OCI-M1 (cell line): ENCODE measurements around the gene REG3G.

Experiments used
- DNase-seq: peaks from one replicate; lab custom pipeline; 2025; lab: John Stamatoyannopoulos, UW

REG3G gene

DNA sequence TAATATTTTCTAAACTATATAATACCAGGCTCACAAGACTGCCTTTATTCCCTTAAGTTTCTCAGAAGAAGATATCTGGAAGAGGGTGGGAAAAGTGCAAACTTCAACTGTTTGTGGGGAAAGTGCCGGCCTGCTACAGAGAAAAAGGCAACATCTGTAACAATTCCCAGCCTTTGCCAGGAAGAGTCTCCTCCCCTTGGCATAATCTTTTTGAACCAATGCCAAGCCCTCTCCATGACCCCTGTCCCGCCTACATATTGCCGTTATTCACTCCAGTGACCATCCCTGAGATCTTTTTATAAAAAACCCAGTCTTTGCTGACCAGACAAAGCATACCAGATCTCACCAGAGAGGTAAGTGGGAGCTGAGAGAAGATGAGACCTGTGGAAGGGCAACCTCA, at the start of gene REG3G:
REG3G (plus strand) TSS at position 282 of the 400 bp plus-strand sequence. CDS start 392 bp downstream, outside the sequence.
- no peak for DNase-seq

DNA sequence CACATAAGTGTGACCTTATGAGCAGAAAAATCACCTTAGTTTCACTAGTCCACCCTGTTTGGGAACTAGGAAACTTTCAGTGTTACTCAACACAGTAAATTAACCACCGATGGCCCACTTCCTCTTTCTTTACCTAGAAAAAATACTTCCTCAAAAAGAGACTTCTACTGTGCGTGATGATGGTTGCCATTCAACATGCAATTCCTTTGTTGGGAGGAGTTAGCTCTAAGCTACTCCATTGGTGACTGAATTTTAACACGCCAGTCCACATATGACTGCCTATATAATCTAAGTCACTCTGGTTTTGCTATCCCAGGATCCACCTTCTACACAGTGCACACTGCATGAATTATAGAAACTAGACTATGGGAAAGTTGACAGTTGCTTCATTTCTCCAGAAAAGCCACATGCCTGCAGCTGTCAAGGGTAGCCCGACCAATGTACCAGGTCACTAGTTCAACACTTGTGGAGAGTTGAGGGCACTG, 47.8 kb upstream of the REG3G start:
- peak; percentile 91 for DNase-seq

DNA sequence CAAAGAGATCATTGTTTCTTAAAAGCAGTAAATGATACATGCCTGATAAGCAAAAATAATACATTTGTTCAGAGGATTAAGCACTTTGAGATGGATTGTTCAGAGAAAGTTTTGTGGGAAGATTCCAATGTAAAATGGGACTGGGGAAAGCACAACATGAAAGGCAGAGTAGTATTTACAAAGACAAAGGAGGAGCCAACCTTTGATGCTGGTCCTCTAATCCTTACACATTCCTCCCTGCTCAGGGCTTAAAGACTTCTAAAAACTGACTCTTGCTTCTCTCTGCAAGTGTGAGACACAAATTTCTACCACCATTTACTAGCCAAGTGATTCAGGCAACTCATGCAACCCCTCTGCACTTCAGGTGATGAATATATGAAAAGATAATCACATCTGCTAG, 47.2 kb upstream of the REG3G start:
- DNase-seq = no peak

DNA sequence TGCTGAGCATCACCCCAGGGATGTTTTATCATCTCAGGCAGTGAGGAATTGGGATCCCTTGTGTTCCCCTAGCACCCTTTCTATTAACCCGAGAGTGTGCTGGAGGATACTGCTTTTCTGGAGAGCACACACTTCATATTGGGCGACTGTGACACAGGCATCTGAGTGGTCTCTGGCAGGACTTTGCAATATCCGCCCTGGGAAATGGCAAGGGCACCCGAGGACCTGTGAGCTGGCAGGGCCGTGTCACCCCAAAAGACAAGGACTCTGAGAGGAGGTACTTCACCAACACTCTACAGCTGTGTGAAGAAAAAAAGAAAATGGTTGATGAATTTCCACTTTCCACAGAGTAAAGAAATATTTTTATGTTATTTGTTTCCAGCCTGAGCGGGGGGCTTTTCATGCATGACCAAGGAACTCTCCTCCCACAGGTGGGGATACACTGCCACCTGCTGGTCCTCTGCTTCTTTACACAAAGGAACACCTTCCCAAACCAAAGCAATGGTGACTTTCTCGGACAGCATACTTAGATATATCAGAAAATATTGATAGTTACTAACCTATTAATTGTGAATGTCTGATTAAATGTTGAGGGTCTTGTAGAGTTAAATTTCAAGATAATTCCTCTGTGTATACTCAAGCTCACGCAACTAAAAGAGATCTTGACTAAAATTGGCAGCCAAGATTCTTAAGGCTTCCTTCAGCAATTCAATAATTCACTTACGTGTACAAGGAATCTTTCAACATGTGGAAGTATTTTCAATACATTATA, 45.9 kb upstream of the REG3G start:
- DNase-seq = peak; percentile 68

DNA sequence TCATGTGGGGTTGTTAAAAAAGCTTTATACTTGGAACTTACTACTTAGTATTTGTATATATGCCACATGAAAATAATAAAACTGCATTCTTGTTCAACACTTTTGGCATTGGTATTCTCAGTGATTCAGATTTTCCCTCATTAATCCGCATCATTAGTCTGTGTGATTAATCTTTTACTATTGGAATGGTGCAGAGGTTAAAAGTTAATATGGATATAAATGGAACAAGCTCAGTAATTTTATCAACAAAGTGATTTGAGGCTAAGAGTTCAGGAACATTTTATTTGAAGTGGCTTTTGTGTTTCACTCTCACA, 45.4 kb upstream of the REG3G start:
- DNase-seq = no peak

DNA sequence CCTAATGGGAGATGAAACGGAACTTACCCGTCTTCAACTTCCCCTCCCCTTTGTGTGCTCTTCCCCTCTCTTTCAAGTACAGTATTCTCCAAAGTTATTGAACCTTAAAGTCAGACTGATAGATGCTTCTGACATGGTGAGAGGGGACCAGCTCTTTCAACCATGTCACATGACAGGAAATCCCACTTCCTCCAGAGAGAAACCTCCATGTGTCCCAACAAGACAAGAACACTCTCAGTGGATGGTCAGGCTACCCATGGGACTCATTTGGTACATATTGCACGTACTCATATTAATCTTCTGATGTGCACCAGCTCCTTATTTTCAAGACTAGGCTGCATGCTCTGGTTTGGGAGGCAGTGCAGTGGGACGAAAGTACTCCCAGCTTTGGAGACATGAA, 44.6 kb upstream of the REG3G start:
- no peak for DNase-seq

DNA sequence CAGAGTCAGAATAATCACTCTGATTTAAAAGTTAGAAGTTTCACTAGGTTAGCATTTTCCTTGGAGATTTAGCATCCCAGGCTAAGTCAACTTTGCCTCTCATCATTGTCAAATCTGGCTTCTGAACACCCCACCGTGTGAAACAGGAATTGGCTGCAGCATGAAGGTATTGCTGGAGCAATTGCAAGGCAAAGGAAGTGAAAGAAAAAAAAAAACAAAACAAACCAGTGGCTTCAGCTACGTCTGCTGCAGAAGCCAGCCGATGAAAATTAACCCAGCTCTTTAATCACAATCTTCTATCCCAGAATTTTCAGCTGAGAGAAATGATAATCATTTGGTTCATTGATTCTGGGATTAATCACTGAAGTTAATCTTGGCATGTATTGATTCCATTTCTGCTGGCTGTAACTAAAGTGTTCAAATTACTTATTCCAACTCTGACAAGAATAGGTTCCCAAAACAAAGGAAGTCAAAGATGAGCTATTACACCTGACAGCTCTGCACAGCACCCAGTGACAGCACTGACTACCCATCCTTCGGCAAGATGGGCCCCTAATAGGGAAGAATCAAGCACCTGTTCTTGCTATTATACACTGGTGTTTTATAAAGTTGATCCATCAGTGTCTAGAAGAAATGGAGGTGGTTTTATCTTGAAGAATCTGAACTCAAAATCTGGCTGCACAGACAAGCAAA, 42.7 kb upstream of the REG3G start:
- no peak for DNase-seq

DNA sequence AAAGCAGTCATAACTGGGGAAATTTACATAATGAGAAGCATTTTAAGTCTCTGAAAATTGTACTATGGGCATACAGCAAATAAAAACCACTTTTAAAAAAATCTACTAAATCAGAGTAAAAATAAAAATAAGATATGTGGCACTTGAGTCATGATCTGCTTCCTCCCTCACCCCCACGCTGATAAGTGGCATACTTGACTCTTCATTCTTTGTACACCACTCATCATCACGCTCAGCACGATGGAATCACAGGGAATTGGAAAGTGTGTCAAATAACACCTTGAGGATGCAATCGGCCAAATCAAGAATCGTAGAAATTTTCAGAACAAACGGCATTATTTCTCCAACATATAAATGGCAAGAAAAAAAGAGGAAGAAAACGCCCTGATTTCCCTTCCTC, 41.1 kb upstream of the REG3G start:
- DNase-seq = no peak

DNA sequence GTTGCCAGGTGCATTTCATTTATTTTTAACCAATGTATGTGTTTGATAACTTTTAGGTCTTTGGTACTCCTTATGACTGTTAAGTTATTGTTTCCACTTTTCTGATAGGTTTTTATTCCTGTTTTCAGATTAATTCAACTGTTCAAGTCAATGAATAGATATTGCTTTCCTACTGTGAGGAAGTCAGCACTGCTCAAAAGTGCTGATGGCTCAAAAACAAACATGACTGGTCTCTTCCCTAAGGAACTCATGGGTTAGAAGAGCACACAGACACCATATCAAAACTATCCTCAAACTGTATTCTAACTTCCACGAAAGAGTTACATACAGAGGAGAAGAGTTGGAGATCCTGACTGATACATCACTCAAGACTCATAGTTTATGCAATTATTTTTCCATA, 39.9 kb upstream of the REG3G start:
- DNase-seq = no peak

DNA sequence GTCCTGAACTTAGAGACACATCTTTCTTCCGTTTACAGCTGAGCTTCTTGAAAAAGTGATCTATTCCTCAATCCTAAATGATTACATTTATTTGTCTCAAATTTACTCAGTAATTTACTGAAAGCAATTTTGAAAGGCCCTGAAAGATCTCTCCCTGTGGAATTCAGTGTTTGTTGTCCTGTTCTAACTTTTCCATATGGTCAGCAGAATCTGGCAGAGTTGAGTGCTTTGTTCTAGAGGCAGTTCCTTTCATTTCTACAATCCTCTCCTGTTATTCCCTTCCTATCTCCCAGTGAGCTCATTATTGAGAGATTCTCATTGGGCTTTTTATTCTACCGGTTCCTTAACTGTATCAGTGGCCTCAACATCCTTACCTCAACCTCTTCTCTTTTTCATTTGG, 36.5 kb upstream of the REG3G start:
- DNase-seq = no peak

DNA sequence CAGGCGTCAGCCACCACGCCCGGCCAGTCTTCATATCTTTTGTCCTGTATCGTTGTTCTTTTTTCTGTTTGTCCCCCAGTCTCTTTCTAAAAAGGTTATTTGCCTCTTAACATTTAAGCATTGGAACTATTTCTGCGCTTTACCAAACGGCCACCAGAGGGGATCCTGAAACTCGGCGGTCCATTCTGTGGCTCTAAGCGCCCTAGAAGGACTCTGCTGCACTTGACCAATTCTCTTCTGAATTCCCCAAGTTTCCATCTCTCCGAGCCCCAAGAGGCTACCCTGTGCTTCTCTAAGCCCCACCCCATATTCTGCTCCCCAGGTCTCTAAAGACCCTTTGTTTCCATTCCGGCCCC, 33.1 kb upstream of the REG3G start:
- DNase-seq = peak; percentile 28

DNA sequence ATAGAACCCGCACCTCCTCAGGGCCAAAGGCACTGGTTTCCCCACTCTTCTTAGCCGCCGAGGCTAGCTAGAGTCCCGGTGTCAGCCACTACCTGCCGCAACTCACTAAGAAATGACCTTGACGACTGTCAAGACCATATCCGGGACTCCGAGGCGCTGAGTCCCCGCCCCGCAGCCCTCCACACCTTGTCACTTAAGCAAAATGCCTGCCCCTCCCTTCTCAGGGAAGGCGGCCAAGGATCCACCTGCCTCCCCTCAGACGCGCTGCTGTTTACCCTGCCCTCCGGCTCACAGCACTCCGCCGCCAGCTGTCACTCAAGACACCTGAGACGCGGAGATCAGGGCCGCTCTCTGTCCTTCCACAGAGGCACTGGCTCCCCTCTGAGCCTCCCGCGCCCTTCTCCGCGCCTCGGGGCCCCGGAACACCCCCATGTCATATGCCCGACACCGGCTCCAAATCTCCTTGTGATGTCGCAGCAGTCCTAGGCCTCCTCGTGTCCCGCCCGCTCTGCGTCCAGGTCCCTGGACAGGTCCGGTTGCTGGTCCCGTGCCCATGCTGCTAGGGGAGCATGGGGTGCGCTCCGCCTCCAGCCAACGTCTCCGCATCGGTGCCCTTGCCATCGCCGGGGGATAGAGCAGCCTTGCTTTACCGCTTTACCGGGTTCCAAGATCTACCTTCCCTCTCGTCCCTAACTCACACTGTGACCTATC, 32.5 kb upstream of the REG3G start:
- no peak for DNase-seq

DNA sequence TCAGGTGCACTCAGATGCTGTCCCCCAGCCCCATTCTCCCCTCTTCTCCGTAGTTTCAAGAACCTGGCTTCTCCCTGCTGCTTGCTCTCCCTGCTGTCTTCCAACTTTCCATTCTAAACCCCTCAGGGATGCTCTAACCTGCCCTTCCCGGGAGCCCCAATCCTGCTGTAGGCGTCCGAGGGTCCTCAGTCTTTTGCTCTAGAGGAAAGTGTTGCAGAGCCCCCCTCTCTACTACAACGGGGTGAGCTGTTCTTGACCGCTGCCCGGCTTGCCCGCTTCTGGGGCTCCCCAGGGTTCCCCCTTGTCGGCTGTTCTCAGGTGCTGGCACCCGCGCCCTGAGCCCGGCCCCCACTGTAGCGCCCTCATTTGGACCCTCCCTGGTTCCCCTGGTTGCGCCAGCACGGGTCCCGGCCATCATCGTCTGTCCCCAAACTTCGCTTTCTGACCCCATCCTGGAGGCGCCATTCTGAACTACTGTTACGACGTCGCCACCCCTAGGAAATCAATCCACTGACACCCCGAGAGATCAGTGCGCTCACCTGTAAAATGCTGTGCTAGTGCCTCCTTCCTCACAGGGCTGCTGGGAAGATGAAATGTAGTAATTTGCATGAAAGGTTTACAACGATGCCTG, 31.9 kb upstream of the REG3G start:
- no peak for DNase-seq

DNA sequence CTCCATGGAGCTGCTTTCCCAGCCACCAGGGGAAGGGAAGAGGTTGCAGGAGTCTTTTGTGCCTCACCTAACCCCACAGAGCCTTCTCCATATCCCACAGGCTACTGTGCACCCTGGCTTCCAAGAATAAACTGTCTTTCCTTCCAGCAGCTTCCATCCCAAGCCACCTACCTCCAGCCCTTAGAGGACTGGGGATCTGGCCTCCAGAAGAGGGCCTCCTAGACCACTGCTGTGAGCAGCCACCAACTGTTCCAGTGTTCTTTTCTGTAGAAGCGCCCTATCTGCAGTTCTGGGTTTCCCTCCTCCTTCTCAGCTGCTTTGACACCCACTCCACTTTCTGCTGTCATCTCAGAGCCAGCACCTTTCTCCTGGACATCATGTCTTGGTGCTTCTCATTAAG, 30.7 kb upstream of the REG3G start:
- peak; percentile 5 for DNase-seq

DNA sequence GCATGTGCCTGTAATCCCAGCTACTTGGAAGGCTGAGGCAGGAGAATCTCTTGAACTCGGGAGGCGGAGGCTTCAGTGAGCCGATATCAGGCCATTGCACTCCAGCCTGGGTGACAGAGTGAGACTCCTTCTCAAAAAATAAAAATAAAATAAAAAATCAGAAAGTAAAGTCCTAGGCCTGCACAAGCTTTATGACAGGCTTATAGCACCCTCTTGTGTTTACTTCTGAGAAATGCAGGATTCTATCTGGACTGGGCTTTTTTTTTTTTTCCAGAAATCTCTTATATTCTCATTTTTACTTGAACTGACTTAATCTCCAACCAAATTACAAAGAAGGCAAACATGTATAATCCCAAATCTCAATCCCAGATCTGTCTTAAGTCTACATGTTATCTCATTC, 26.1 kb upstream of the REG3G start:
- peak; percentile 19 for DNase-seq

DNA sequence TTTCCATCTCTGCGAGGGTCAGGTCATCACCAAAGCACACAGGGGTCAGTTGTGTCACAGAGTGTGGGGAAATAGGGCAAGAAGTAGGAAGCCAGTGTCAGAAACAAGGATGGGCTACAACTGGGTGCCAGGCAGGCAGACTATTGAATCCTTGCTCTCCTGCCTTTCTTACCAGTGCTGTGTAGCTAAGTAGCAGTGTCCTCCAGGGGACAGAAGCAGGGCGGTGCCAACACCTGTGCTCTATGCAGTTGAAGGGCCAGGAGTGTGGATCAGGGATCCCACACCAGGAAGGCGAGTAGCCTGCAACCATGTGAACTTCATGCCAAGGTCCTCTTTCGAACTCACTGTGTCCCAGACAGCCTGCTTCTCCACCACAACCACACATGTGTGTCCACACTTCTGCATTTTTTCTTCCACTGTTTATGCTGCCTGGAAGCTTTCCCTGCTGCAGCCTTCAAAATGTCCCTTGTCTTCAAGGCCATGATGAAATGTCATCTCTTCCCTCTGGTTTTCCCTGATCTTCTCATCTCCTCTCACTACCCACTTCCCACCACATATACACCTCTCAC, 25.4 kb upstream of the REG3G start:
- DNase-seq = peak; percentile 1

DNA sequence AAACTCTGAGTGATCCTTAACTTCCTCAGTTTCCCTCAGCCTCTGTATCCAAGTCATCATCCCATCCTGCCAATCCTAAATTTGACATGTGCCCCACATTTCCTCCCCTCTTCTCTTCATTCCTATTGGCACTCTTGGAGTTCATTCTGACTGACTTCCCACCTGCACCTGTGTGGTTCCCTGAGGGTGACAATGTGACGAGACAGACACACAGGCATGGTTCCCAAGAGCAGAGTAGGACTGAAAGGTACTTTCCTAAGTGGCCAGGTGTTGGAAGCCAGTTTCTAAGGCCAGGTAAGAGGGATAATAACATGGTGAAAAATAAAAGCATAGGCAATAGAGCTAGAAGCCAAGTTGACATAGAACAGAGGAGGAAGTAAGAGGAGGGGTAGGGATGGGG, 24.2 kb upstream of the REG3G start:
- no peak for DNase-seq

DNA sequence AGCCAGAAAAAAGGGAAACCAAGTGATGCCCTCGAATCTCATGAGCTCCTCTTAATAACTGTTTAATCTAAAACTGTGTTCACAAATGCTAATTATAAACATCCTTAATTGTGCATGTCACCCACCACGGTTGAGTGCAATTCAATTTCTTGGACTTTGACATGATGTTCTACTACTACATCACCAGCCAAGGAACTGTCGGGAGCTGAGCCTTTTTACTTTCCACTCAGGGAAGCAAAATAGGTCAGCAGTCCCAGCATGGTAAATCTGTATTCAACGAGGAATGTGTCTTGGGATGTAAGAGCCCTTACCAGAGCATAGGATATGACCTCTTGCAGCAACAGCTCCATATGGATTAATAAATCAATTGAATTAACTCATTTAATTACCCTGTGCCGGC, 20.8 kb upstream of the REG3G start:
- no peak for DNase-seq

DNA sequence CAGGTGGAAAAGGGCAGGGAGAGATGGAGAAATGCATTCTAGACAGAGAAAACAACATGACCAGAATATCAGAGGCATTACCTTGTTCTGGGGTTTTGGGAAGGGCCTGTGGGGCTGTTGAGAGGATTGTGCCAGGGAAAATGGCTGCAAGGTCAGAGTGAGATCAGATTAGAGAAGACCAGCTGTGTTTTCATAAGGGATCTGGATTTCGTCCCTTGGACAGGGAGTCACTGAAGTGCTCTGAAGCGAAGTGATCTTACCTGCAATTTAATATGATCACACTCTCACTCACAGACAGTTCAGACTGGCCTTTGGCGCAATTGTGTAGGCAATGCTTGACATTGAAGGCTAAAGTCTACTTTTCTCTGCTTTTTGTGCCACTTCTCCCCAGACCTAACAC, 20.3 kb upstream of the REG3G start:
- DNase-seq = no peak

DNA sequence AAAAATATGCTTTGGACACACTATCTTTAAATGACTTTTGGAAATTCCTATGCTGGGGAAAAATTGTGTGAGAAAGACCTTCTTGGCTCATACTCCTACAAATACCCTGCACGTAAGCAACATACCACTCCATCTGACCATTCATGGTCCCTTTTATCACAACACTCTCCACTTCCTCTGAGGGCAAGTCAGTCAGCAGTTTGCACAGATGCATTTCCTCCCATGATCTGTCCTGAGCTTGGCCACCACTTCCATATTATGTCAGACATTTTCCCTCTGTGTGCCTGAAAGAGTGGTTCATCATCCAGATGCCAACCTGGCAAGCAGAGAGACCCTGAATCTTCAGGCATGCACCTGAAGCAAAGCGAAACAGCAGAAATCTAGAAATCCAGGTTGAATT, 16.1 kb upstream of the REG3G start:
- DNase-seq = no peak

DNA sequence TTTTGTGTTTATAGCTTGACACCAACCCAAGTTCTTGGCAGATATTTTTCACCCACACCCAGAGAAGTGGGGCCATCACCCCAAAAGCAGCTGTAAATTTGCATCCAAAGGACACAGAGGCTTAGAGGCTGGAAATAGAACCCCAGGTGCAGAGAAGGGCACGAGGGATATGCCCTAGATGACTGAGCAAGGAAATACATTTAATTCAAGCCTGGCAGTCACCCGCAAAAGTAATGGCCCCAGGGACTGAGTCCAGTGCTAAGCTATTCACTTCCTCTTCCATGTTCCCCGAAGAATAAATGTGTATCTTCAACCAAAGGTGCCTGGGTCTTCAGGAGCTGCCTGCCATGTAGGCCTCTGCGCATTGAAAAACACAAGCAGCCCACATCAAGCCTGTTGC, 14.0 kb upstream of the REG3G start:
- no peak for DNase-seq

DNA sequence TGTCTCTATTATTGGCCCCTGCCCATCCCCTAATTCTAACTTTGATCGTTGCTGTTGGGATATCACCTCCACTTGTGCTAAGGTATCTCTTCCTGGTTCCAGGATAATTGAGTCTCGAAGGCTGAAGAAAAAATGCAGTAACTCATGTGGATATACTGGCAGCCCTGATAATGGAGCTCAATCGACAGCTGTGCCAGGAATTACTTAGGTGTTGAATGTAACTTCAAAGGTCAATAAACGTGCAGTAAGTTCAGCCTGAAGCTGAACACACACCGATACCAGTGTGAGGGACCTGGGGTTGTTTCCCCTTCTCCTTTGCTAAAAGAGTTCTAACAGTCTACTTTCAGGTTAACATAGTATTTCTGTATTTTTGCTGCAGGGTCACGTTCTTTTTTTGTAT, 11.9 kb upstream of the REG3G start:
- no peak for DNase-seq
